ENCODE data around the gene SH3GL3.

Gene SH3GL3

GRCh38 chr15:83499476-83499875 is 52.3 kb downstream of the SH3GL3 start:
- in situ Hi-C loops (cut with MboI; ENCODE audit: low sequenced_read_pairs): no loop called here

GRCh38 chr15:83503595-83504364 is 56.6 kb downstream of the SH3GL3 start:
- in situ Hi-C loops (cut with MboI; ENCODE audit: low sequenced_read_pairs): no loop called here

- in situ Hi-C loops (cut with MboI; ENCODE audit: low sequenced_read_pairs): no loop called here
Measured at GRCh38 chr15:83504365-83504764, 57.2 kb downstream of the SH3GL3 start.

DNA sequence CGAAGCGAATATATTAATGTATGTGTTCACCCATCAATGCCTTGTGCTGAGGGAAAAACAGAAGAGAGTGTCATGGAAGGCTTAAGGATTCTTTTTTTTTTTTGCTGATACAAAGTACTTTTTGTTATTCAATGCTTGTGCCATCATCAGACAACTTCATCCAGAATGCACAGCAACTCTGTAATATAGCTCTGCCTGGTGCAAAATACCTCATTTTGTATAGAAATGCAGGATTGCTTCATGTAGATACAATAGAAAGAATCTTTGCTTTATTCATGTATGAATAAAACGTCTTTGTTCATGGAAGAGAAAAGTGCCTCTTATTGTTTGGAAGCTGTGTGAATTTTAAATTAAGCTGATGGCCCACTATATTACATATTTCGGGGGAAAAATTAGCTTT is 62.9 kb downstream of the SH3GL3 start:
- in situ Hi-C loops (cut with MboI; ENCODE audit: low sequenced_read_pairs): no loop called here

- in situ Hi-C loops (cut with MboI; ENCODE audit: low sequenced_read_pairs): no loop called here
Measured at GRCh38 chr15:83512459-83512858, 65.3 kb downstream of the SH3GL3 start.

DNA sequence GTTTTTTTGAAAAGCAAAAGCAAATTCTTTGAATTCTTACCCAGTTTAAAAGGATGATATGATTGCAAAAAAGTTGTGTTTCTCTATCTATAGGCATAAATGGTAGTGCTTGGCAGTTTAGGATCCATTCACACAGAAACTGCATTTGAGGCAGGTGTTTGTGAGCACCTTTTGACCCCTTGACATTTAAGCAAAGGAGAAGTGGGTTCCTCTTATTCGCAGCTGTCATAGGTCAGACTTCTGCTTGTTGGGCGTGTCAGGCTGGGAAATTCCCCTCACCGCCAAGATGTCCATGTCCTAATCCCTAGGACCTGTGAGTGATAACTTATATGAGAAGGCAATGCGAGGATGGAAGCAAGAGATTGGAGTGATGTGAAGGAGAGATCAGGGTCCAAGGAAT is 67.4 kb downstream of the SH3GL3 start:
- in situ Hi-C loops (cut with MboI; ENCODE audit: low sequenced_read_pairs): no loop called here

GRCh38 chr15:83515164-83515563 is 68.0 kb downstream of the SH3GL3 start:
- in situ Hi-C loops (cut with MboI; ENCODE audit: low sequenced_read_pairs): no loop called here

DNA sequence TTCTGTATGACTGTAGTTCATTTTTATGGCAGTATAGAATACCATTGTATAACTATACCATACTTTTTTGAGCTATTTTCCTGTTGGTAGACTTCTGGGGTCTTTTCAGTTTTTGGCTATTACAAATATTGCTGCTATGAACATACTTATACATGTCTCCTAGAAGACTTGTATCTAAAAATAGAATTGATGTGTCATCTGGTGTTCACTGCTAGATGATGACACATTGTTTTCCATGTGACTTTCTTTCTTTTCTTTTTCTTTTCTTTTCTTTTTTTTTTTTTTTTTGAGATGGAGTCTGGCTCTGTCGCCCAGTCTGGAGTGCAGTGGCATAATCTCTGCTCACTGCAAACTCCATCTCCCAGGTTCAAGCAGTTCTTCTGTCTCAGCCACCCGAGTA is 69.8 kb downstream of the SH3GL3 start:
- in situ Hi-C loops (cut with MboI; ENCODE audit: low sequenced_read_pairs): no loop called here

- in situ Hi-C loops (cut with MboI; ENCODE audit: low sequenced_read_pairs): no loop called here
Measured at GRCh38 chr15:83526319-83526718, 79.2 kb downstream of the SH3GL3 start.

GRCh38 chr15:83533410-83533962 is 86.3 kb downstream of the SH3GL3 start:
- in situ Hi-C loops (cut with MboI; ENCODE audit: low sequenced_read_pairs): no loop called here

- in situ Hi-C loops (cut with MboI; ENCODE audit: low sequenced_read_pairs): no loop called here
Measured at GRCh38 chr15:83537606-83538005, 90.5 kb downstream of the SH3GL3 start.

DNA sequence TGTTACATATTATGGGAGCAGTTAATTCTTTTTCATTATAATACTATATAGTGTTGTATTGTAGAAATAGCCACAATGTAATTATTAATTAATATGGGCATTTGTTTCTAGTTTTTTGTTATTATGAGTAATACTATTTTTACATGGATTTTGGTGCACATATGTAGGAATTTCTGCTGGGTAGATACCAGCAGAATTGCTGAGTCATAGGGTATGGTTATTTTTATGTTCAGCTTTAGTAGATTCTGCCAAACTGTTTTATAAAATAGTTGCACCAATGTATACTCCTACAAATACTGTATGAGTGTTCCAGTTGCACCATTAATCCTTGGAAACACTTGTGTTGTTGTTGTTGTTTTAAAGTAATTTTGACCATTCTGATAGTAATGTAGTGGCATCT is 91.5 kb downstream of the SH3GL3 start:
- in situ Hi-C loops (cut with MboI; ENCODE audit: low sequenced_read_pairs): no loop called here

- in situ Hi-C loops (cut with MboI; ENCODE audit: low sequenced_read_pairs): no loop called here
Measured at GRCh38 chr15:83545804-83546511, 98.8 kb downstream of the SH3GL3 start.

- in situ Hi-C loops (cut with MboI; ENCODE audit: low sequenced_read_pairs): no loop called here
Measured at GRCh38 chr15:83546512-83546888, 99.4 kb downstream of the SH3GL3 start.

GRCh38 chr15:83547168-83547567 is 100.0 kb downstream of the SH3GL3 start:
- in situ Hi-C loops (cut with MboI; ENCODE audit: low sequenced_read_pairs): no loop called here

- in situ Hi-C loops (cut with MboI; ENCODE audit: low sequenced_read_pairs): no loop called here
Measured at GRCh38 chr15:83549623-83550022, 102.5 kb downstream of the SH3GL3 start.

DNA sequence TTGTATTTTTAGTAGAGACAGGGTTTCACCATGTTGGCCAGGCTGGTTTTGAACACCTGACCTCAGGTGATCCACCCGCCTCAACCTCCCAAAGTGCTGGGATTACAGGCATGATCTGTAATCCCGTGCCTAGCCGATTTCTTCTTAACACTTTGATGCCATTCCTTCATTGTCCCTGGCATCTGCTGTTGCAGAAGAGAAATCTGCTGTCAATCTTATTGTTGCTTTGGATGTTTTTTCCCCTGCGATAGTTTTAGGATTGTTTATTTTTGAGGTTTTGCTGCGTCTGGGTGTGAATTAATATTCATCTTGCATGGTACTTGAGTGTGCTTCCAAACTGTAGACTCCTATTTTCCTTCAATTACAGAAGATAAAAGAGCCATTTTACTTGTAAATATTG is 107.4 kb downstream of the SH3GL3 start:
- in situ Hi-C loops (cut with MboI; ENCODE audit: low sequenced_read_pairs): no loop called here

GRCh38 chr15:83555383-83555782 is 108.2 kb downstream of the SH3GL3 start:
- in situ Hi-C loops (cut with MboI; ENCODE audit: low sequenced_read_pairs): no loop called here

- in situ Hi-C loops (cut with MboI; ENCODE audit: low sequenced_read_pairs): no loop called here
Measured at GRCh38 chr15:83556068-83556467, 108.9 kb downstream of the SH3GL3 start.

GRCh38 chr15:83556754-83557153 is 109.6 kb downstream of the SH3GL3 start:
- in situ Hi-C loops (cut with MboI; ENCODE audit: low sequenced_read_pairs): no loop called here

DNA sequence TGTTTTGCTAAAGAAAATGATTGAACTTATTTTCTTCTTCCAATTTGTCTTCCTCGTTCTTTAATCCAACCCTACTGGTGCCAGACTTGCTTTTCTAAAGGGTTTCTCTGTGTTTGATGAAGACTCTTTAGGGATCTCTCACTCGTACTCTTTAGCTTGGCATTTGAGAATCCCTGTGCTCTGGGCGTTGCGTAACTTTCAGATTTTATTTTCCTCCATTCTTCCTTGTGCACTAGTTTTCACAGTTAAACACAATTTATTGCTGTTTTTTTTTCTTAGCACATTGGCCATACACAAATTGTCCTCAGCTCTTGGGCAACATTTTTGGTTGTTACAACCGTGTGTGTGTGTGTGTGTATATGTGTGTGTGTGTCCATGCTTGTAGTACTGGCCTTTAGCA is 111.0 kb downstream of the SH3GL3 start:
- in situ Hi-C loops (cut with MboI; ENCODE audit: low sequenced_read_pairs): no loop called here

GRCh38 chr15:83559310-83559966 is 112.3 kb downstream of the SH3GL3 start:
- in situ Hi-C loops (cut with MboI; ENCODE audit: low sequenced_read_pairs): no loop called here

All from hTERT RPE-1 (cell line).